Astrocyte (in vitro differentiated cells and primary cell): ENCODE data around the gene KMT5C. TPM values are rescaled to one million over a fixed set of nuclear protein-coding genes. Genes with fewer than 3 reads are reported as not detected.

ENCODE experiments used
- DNase-seq: peaks from one replicate; pipeline ENCODE4 v3.0.0-alpha.2; 2010; ENCODE audit warnings: low read depth
- FAIRE-seq: peaks from 2 replicates; lab custom pipeline; 2011; peaks lifted over from hg19 to GRCh38; lab: Jason Lieb, UNC
- H2AFZ ChIP-seq: 2 replicates; pipeline ENCODE4 v1.6.0; 2012; ENCODE audit warnings: low read depth, low read length, inconsistent platforms
- H3K27ac ChIP-seq: 2 replicates; pipeline ENCODE4 v1.5.1; 2011; ENCODE audit warnings: low read depth, low read length, inconsistent platforms
- H3K27me3 ChIP-seq: 2 replicates; pipeline ENCODE4 v1.6.0; 2011; ENCODE audit warnings: low read length, inconsistent platforms; ENCODE audit not compliant: insufficient read depth
- H3K36me3 ChIP-seq: 2 replicates; pipeline ENCODE4 v1.5.1; 2011; ENCODE audit warnings: low read length, inconsistent platforms; ENCODE audit not compliant: insufficient read depth
- H3K4me1 ChIP-seq: 2 replicates; pipeline ENCODE4 v1.5.1; 2011; ENCODE audit warnings: low read length, inconsistent platforms; ENCODE audit not compliant: insufficient read depth
- H3K4me2 ChIP-seq: 2 replicates; pipeline ENCODE4 v1.6.0; 2012; ENCODE audit warnings: low read length, inconsistent platforms
- H3K4me3 ChIP-seq: 2 replicates; pipeline ENCODE4 v1.5.1; 2011; ENCODE audit warnings: low read depth, mild to moderate bottlenecking, low read length, inconsistent platforms; ENCODE audit not compliant: insufficient read depth
- H3K79me2 ChIP-seq: 2 replicates; pipeline ENCODE4 v1.6.0; 2012; ENCODE audit warnings: mild to moderate bottlenecking, low read length, inconsistent platforms; ENCODE audit not compliant: insufficient read depth
- H3K9ac ChIP-seq: 2 replicates; pipeline ENCODE4 v1.6.0; 2012; ENCODE audit warnings: mild to moderate bottlenecking, low read length, inconsistent platforms
- H3K9me3 ChIP-seq: 2 replicates; pipeline ENCODE4 v1.5.1; 2012; ENCODE audit warnings: low read depth, mild to moderate bottlenecking, low read length, inconsistent platforms; ENCODE audit not compliant: insufficient read depth
- H4K20me1 ChIP-seq: 2 replicates; pipeline ENCODE4 v1.6.0; 2012; ENCODE audit warnings: low read length, inconsistent platforms; ENCODE audit not compliant: insufficient read depth
- H3K27ac Mint-ChIP-seq: one replicate; pipeline ENCODE4 v1.8.0; 2021; ENCODE audit warnings: mild to moderate bottlenecking, mixed read lengths; ENCODE audit not compliant: unreplicated experiment
- H3K27me3 Mint-ChIP-seq: one replicate; pipeline ENCODE4 v1.8.0; 2021; ENCODE audit warnings: low read depth, mixed read lengths; ENCODE audit not compliant: unreplicated experiment
- H3K36me3 Mint-ChIP-seq: one replicate; pipeline ENCODE4 v1.8.0; 2021; ENCODE audit warnings: low read depth, mixed read lengths; ENCODE audit not compliant: unreplicated experiment
- H3K4me1 Mint-ChIP-seq: one replicate; pipeline ENCODE4 v1.8.0; 2021; ENCODE audit warnings: low read depth, mixed read lengths; ENCODE audit not compliant: unreplicated experiment
- H3K4me3 Mint-ChIP-seq: one replicate; pipeline ENCODE4 v1.8.0; 2021; ENCODE audit warnings: mild to moderate bottlenecking, moderate library complexity, mixed read lengths; ENCODE audit not compliant: unreplicated experiment
- H3K9me3 Mint-ChIP-seq: one replicate; pipeline ENCODE4 v1.8.0; 2021; ENCODE audit warnings: mild to moderate bottlenecking, mixed read lengths; ENCODE audit not compliant: unreplicated experiment
- EZH2 ChIP-seq: IDR thresholded peaks from 2 replicates; pipeline ENCODE4 v1.6.1; 2012; ENCODE audit warnings: mild to moderate bottlenecking, low read length, inconsistent platforms; ENCODE audit not compliant: insufficient read depth
- total RNA-seq: library from RNA; stranded (reverse); gene quantifications from 2 replicates; pipeline ENCODE4 v1.2.1, GENCODE V29; 2021
- TF ChIP-seq, protein P1 (sequence below): IDR thresholded peaks from 2 replicates; pipeline ENCODE4 v1.5.1; 2011; ENCODE audit warnings: low read depth, mild to moderate bottlenecking, inconsistent platforms, low read length, moderate library complexity; ENCODE audit not compliant: insufficient read depth

Gene KMT5C
- total RNA-seq, 1 donor from 2014 or later, result 14.6 TPM

DNA sequence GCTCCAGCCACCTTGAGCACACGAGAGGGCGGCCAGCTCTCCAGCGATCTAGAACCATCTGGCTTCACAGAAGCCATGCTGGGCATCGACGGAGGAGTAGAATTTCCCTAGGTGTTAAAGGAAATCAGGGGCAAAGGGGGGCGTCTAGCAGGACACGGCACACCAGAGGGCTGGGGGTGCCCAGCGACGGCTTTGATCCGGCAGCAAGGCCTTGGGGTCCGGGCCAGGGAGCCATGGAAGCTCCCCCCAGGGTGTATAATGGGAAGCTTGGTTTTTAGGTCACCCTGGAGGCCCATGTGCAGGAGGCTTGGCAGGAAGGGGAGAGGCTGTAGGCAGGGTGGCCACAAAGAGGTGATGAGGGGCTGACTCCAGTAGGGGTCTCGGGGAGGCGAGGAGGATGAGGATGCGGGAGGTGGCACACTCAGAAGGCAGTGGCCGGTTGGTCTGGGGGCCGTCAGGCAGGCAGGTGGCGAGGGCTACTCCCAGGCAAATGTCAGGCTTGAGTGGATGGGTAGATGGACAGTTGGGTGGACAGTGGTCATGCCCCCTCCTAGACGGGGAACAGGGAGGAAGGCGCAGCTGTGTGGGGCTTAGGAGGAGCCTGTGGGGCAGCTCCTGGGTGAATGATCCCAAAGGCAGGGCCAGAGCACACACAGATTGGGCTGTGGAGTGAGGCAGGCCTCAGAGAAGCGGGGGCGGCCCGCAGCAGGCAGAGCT lies 5.6 kb downstream of the KMT5C start:
- Mint-ChIP-seq H3K9me3 (no peaks in the 10 kb centered on the region), H3K27me3 (no peaks in the 10 kb centered on the region), H3K36me3 (peaks cover 15% of the 10 kb centered on the region), H3K4me1 (peaks cover 18% of the 10 kb centered on the region), H3K27ac (no peak overlapping the region), H3K4me3 (no peak overlapping the region)
- no peak for FAIRE-seq
- Histone ChIP-seq H3K4me1 (peaks cover 15% of the 10 kb centered on the region), H3K27me3 (no peaks in the 10 kb centered on the region), H3K4me3 (no peak overlapping the region), H3K9me3 (no peaks in the 10 kb centered on the region), H4K20me1 (peaks cover 6% of the 10 kb centered on the region), H3K79me2 (peaks cover 7% of the 10 kb centered on the region), H3K9ac (no peak overlapping the region), H3K27ac (no peak overlapping the region), H2AFZ (no peak overlapping the region), H3K4me2 (no peak overlapping the region), H3K36me3 (no peaks in the 10 kb centered on the region)
- no peak for DNase-seq
- TF ChIP-seq, protein P1, sequence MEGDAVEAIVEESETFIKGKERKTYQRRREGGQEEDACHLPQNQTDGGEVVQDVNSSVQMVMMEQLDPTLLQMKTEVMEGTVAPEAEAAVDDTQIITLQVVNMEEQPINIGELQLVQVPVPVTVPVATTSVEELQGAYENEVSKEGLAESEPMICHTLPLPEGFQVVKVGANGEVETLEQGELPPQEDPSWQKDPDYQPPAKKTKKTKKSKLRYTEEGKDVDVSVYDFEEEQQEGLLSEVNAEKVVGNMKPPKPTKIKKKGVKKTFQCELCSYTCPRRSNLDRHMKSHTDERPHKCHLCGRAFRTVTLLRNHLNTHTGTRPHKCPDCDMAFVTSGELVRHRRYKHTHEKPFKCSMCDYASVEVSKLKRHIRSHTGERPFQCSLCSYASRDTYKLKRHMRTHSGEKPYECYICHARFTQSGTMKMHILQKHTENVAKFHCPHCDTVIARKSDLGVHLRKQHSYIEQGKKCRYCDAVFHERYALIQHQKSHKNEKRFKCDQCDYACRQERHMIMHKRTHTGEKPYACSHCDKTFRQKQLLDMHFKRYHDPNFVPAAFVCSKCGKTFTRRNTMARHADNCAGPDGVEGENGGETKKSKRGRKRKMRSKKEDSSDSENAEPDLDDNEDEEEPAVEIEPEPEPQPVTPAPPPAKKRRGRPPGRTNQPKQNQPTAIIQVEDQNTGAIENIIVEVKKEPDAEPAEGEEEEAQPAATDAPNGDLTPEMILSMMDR, result no peak
- no peak for TF ChIP-seq EZH2

DNA sequence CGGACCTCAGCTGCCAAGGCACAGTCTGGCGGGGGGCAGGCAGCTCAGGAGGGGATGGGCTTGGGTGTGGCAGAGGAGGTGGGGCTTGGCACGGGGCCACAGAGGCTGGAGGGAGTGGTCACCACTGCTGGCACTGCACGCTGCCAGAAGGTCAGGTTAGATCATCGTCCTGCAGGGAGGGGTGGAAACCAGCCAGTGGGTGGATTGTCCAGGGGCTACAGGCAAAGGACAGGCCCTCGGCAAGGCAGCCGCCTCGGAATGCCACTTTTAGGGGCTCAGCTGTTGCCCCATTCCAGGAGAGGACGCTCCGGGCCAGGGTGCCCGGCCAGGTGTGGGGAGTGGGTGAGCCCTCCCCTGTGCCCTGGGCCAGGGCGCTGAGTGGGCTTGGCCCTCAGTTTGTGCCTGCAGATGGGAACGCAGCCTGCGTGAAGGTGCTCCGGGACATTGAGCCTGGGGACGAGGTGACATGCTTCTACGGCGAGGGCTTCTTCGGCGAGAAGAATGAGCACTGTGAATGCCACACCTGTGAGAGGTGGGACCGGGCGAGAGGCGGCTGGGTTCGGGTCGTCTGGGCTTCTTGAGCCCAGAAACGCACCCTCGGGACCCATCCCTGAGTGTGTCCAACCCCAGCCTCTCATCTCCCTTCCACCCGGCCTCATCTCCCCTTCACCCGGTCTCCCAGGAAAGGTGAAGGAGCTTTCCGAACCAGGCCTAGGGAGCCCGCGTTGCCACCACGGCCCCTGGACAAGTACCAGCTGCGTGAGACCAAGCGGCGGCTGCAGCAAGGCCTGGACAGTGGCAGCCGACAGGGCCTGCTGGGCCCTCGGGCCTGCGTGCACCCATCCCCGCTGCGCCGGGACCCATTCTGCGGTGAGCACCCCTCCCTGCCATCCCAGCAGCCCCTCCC lies 6.4 kb downstream of the KMT5C start:
- no peak overlapping the region for H3K4me2 ChIP-seq
- Mint-ChIP-seq H3K4me1 (peaks cover 18% of the 10 kb centered on the region), H3K4me3 (no peak overlapping the region), H3K36me3 (peaks cover 15% of the 10 kb centered on the region), H3K27me3 (peaks cover 6% of the 10 kb centered on the region), H3K27ac (no peak overlapping the region), H3K9me3 (no peaks in the 10 kb centered on the region)
- DNase-seq (no peak), FAIRE-seq (no peak)
- H3K79me2 ChIP-seq, result peaks cover 3% of the 10 kb centered on the region
- no peaks in the 10 kb centered on the region for H3K9me3 ChIP-seq
- no peak overlapping the region for H3K4me3 ChIP-seq
- H4K20me1 ChIP-seq, result peaks cover 6% of the 10 kb centered on the region
- TF ChIP-seq, protein P1, result no peak
- TF ChIP-seq EZH2, result no peak
- no peaks in the 10 kb centered on the region for H3K36me3 ChIP-seq
- no peak overlapping the region for H3K27ac ChIP-seq
- H2AFZ ChIP-seq, result no peak overlapping the region
- H3K27me3 ChIP-seq, result no peaks in the 10 kb centered on the region
- no peak overlapping the region for H3K9ac ChIP-seq
- H3K4me1 ChIP-seq, result peaks cover 8% of the 10 kb centered on the region
